PC-3 (cell line): ENCODE results near the gene KXD1. TPM values are rescaled to one million over a fixed set of nuclear protein-coding genes. Genes with fewer than 3 reads are reported as not detected.

Experiments used
- ATAC-seq: fragments of 200-7000 bp; cut with Tn5 transposase; 2 replicates; pipeline ENCODE4 v1.9.1; 2020; ENCODE audit warnings: mild to moderate bottlenecking, moderate library complexity
- BruUV-seq: library from RNA; stranded (reverse); fragments of 400-500 nt; replicated peaks from 2 replicates; lab custom pipeline; 2021; lab: Mats Ljungman, UMichigan
- CTCF ChIA-PET: fragments of 300-600 bp; sonication (Branson Sonifier 250); formaldehyde crosslinking; loops from one replicate; lab custom pipeline; 2022; ENCODE audit warnings: antibody characterized with exemption; lab: Charles Lee
- POLR2A ChIA-PET: fragments of 300-600 bp; sonication (Branson Sonifier 250); formaldehyde crosslinking; loops from one replicate; lab custom pipeline; 2022; ENCODE audit warnings: antibody characterized with exemption; ENCODE audit not compliant: unreplicated experiment; lab: Charles Lee
- DNase-seq: peaks from one replicate; pipeline ENCODE4 v3.0.0-alpha.2; 2015
- H2AFZ ChIP-seq: fragments of 300-600 bp; sonication (generic); 2 replicates; pipeline ENCODE4 v1.6.0; 2016; ENCODE audit warnings: antibody characterized with exemption, low read length
- H3F3A ChIP-seq: fragments of 300-600 bp; sonication (generic); one replicate; pipeline ENCODE4 v1.6.0; 2017; ENCODE audit warnings: antibody characterized with exemption, low read length, control low read depth, mild to moderate bottlenecking; ENCODE audit not compliant: unreplicated experiment
- H3K27ac ChIP-seq: fragments of 300-600 bp; sonication (generic); 2 replicates; pipeline ENCODE4 v1.5.1; 2016; ENCODE audit warnings: mild to moderate bottlenecking, low read length
- H3K27me3 ChIP-seq: fragments of 300-600 bp; sonication (generic); 2 replicates; pipeline ENCODE4 v1.6.1; 2016; ENCODE audit warnings: low read length, mixed read lengths
- H3K36me3 ChIP-seq: fragments of 300-600 bp; sonication (generic); 2 replicates; pipeline ENCODE4 v1.6.1; 2016; ENCODE audit warnings: low read depth, mixed run types, low read length, mixed read lengths
- H3K4me1 ChIP-seq: fragments of 300-600 bp; sonication (generic); 2 replicates; pipeline ENCODE4 v1.5.1; 2016; ENCODE audit warnings: low read length; ENCODE audit not compliant: insufficient read depth
- H3K4me2 ChIP-seq: fragments of 300-600 bp; sonication (generic); 2 replicates; pipeline ENCODE4 v1.6.0; 2016; ENCODE audit warnings: low read length
- H3K4me3 ChIP-seq: fragments of 300-600 bp; sonication (generic); 2 replicates; pipeline ENCODE4 v1.5.1; 2016; ENCODE audit warnings: mild to moderate bottlenecking, low read length, mixed read lengths
- H3K79me2 ChIP-seq: fragments of 300-600 bp; sonication (generic); 2 replicates; pipeline ENCODE4 v1.6.1; 2017; ENCODE audit warnings: low read length, mixed read lengths
- H3K9ac ChIP-seq: fragments of 300-600 bp; sonication (generic); 2 replicates; pipeline ENCODE4 v1.6.0; 2016; ENCODE audit warnings: mild to moderate bottlenecking, low read length
- H3K9me2 ChIP-seq: fragments of 300-600 bp; sonication (generic); replicated peaks from 2 replicates; pipeline ENCODE4 v1.6.1; 2016; ENCODE audit warnings: mixed run types, low read length, mixed read lengths
- H3K9me3 ChIP-seq: fragments of 300-600 bp; sonication (generic); 2 replicates; pipeline ENCODE4 v1.6.1; 2016; ENCODE audit warnings: low read length, mixed read lengths
- H4K20me1 ChIP-seq: fragments of 300-600 bp; sonication (generic); 2 replicates; pipeline ENCODE4 v1.6.1; 2016; ENCODE audit warnings: low read length, mixed read lengths
- CTCF ChIP-seq: fragments of 300-600 bp; sonication (generic); conservative IDR thresholded peaks from 2 replicates; pipeline ENCODE4 v1.5.1; 2017; ENCODE audit warnings: antibody characterized with exemption, low read depth, mild to moderate bottlenecking, low read length
- EZH2 ChIP-seq: fragments of 300-600 bp; sonication (generic); IDR thresholded peaks from one replicate; pipeline ENCODE4 v1.6.1; 2017; ENCODE audit warnings: antibody characterized with exemption, mild to moderate bottlenecking, low read length; ENCODE audit not compliant: unreplicated experiment
- EZH2phosphoT487 ChIP-seq: fragments of 300-600 bp; sonication (generic); IDR thresholded peaks from 2 replicates; pipeline ENCODE4 v1.6.1; 2018; ENCODE audit warnings: mild to moderate bottlenecking, antibody characterized with exemption, low read length, borderline replicate concordance
- intact Hi-C: fragments of 100-400 bp; cut with micrococcal nuclease; formaldehyde crosslinking; loops from 2 replicates; pipeline ENCODE4 v1.9.0; 2023
- total RNA-seq: library from RNA; depleted of rRNA; stranded (reverse); fragments of >200 nt; gene quantifications from 2 replicates; pipeline ENCODE4 v1.2.3, GENCODE V29; 2014

The KXD1 gene
- total RNA-seq, 1 experiment from 2014 or later = 137 TPM

- H3K27ac ChIP-seq = no peak overlapping the region
- POLR2A ChIA-PET = no interaction called here
- no peak for ATAC-seq
- no peak overlapping the region for H2AFZ ChIP-seq
- DNase-seq = no peak
- no peaks in the 10 kb centered on the region for H4K20me1 ChIP-seq
- TF ChIP-seq EZH2 = no peak
- no peak for TF ChIP-seq CTCF
- TF ChIP-seq EZH2phosphoT487 = no peak
- H3K9ac ChIP-seq = no peak overlapping the region
- CTCF ChIA-PET = no interaction called here
- H3K27me3 ChIP-seq = peaks cover 90% of the 10 kb centered on the region
- peaks cover 9% of the 10 kb centered on the region; the same call in 1 of the 2 replicates for H3K4me1 ChIP-seq
- peaks cover 5% of the 10 kb centered on the region for H3F3A ChIP-seq
- intact Hi-C loops = loop anchor here (10.0 kb wide), 1 partner anchor 166 kb away; no protein-coding TSS in a partner anchor
- BruUV-seq = no TSS peak
- H3K9me2 ChIP-seq = no peaks in the 10 kb centered on the region
- H3K36me3 ChIP-seq = no peaks in the 10 kb centered on the region
- H3K4me3 ChIP-seq = no peak overlapping the region
- no peaks in the 10 kb centered on the region for H3K9me3 ChIP-seq
- H3K79me2 ChIP-seq = no peaks in the 10 kb centered on the region
- H3K4me2 ChIP-seq = no peak overlapping the region
Measured at GRCh38 chr19:18608805-18609716, 51.4 kb downstream of the KXD1 start.

- H3K4me1 ChIP-seq = peaks cover 9% of the 10 kb centered on the region; the same call in 1 of the 2 replicates
- no peak for TF ChIP-seq EZH2
- TF ChIP-seq CTCF = no peak
- no peak for TF ChIP-seq EZH2phosphoT487
- DNase-seq = no peak
- no TSS peak for BruUV-seq
- no peaks in the 10 kb centered on the region for H3K9me2 ChIP-seq
- intact Hi-C loops = loop anchor here (10.0 kb wide), 1 partner anchor 165 kb away; no protein-coding TSS in a partner anchor
- no peaks in the 10 kb centered on the region for H4K20me1 ChIP-seq
- CTCF ChIA-PET = no interaction called here
- POLR2A ChIA-PET = no interaction called here
- H3K36me3 ChIP-seq = no peaks in the 10 kb centered on the region
- no peak overlapping the region for H3K4me3 ChIP-seq
- no peak for ATAC-seq
- no peaks in the 10 kb centered on the region for H3K9me3 ChIP-seq
- H3K4me2 ChIP-seq = no peak overlapping the region
- peaks cover 91% of the 10 kb centered on the region for H3K27me3 ChIP-seq
- H2AFZ ChIP-seq = no peak overlapping the region
- H3K27ac ChIP-seq = no peak overlapping the region
- peaks cover 5% of the 10 kb centered on the region for H3F3A ChIP-seq
- H3K9ac ChIP-seq = no peak overlapping the region
- H3K79me2 ChIP-seq = no peaks in the 10 kb centered on the region
Measured at GRCh38 chr19:18609717-18610051, 52.0 kb downstream of the KXD1 start.

GRCh38 chr19:18610245-18610555 lies 52.5 kb downstream of the KXD1 start:
- ChIA-PET CTCF (no interaction called here), POLR2A (no interaction called here)
- H3K27me3 ChIP-seq = peaks cover 86% of the 10 kb centered on the region
- no peak overlapping the region for H3K4me3 ChIP-seq
- H3K9me3 ChIP-seq = no peaks in the 10 kb centered on the region
- no peaks in the 10 kb centered on the region for H3K36me3 ChIP-seq
- no peak for TF ChIP-seq EZH2
- no peak for TF ChIP-seq CTCF
- no peak for TF ChIP-seq EZH2phosphoT487
- no peak overlapping the region for H3K27ac ChIP-seq
- no peak for ATAC-seq
- H3K4me2 ChIP-seq = no peak overlapping the region
- intact Hi-C loops = no loop called here
- no peak overlapping the region for H3K9ac ChIP-seq
- H2AFZ ChIP-seq = no peak overlapping the region
- BruUV-seq = no TSS peak
- no peaks in the 10 kb centered on the region for H3K79me2 ChIP-seq
- no peaks in the 10 kb centered on the region for H3K9me2 ChIP-seq
- peaks cover 5% of the 10 kb centered on the region for H3F3A ChIP-seq
- no peaks in the 10 kb centered on the region for H4K20me1 ChIP-seq
- DNase-seq = no peak
- H3K4me1 ChIP-seq = peaks cover 9% of the 10 kb centered on the region; the same call in 1 of the 2 replicates
